Left forelimb (tissue), 1 donor: ENCODE data around the gene ASPA.
"Not testable (repeated sequence)": the region's sequence is repeated elsewhere in the genome, so short reads cannot be mapped to it uniquely, and the experiment has no call there.

Experiments
- DNase-seq: peaks from one replicate; pipeline ENCODE4 v3.0.0-alpha.2; 2018; ENCODE audit warnings: low spot score

The ASPA gene

GRCh38 chr17:3475812-3476610 lies at the start of gene ASPA:
Gene ASPA, plus strand, starts transcription at chr17:3475997. Its CDS starts 163 bp downstream, at chr17:3476160.
- DNase-seq = no peak

- DNase-seq = not testable (repeated sequence)
Measured at GRCh38 chr17:3433215-3433614, 42.6 kb upstream of the ASPA start.

- no peak for DNase-seq
Measured at GRCh38 chr17:3433741-3434140, 42.1 kb upstream of the ASPA start, which contains the start of gene OR1E2. Gene OR1E2, minus strand, starts transcription at chr17:3433841. Its CDS starts 0 bp downstream, at chr17:3433841.

DNA sequence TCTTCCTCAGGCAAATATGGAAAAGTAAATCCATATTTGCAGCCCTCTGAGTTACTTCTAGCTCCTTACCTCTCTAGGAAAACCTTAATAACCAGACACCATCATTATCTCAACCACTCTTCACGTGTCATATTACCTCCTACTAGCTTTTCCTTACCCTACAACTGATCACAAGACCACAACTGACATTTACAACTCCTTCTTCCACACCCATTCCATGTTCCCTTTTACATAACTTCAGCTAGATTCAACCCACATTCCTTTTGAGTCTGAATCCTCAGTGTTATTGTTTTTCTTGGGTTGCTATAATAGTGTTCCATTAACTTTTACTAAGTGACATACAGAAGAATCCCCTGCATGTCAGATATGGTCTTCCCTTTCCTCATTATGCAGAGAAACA lies 37.4 kb upstream of the ASPA start:
- DNase-seq = no peak

DNA sequence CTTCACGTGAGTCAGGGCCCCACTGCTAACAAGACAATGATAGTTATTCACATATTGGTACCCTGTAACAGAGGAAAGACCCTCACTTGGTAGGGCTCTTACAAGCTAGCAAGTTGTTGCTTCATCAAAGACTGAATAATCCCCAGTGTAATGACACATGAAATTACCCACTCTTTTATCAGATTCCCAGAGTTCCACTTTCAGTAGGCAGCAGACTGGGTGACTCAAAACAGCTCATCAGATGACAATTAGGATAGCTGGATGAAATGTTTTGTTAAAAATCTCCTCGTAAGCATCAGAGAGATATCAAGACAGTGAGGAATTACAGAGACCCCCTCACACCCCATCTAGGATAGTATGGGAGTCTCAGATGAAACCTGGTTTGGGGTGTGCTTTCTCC lies 35.3 kb upstream of the ASPA start:
- DNase-seq = no peak

GRCh38 chr17:3447625-3448024 lies 28.2 kb upstream of the ASPA start:
- DNase-seq = no peak

GRCh38 chr17:3448059-3448665 lies 27.6 kb upstream of the ASPA start:
- DNase-seq = no peak

- not testable (repeated sequence) for DNase-seq
Measured at GRCh38 chr17:3466355-3466754, 9.4 kb upstream of the ASPA start.

GRCh38 chr17:3469529-3469928 lies 6.3 kb upstream of the ASPA start:
- no peak for DNase-seq

DNA sequence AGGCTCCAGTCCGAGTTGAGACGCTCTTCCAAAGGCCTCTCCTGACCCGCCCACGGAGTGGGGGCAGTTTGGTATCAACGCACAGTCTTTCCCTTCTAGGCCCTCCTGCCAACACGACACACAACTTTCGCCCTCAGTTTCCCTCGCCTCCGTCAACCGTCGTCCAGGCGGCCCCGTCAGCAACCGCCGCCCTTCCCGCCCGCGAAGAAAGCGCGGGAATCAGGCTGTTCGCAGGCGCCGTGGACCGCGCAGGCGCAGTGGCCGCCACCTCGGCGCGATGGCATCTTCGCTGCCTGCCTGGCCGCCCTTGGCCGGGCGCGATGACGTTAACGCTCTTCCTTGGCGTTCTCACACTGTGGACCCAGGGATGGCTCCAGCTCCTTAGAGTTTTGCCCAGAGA lies 4.2 kb upstream of the ASPA start, which contains the start of gene SPATA22:
TSS of gene SPATA22 (minus strand) at position 221 of the 400 bp plus-strand sequence. CDS start 2,494 bp downstream, outside the sequence.
- no peak for DNase-seq

DNA sequence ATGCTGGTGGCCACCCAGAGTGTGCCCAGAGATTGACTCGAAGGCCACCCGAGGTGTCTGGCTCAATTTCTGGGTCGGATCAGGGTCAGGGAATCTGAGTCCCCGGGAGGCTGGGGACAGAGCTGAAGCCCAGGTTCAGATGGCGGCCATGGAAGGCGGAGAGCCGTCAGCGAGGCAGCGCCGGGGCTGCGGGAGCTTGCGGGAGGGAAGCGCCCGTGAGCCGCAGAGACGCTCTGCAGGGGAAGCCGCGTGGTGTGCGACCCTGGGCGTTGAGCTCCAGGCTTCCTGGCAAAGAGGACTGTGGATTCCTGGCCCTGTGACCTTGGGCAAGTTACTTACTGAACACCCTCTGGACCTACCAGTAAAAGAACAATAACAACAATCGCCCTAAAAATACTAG lies 3.7 kb upstream of the ASPA start:
- DNase-seq = no peak

DNA sequence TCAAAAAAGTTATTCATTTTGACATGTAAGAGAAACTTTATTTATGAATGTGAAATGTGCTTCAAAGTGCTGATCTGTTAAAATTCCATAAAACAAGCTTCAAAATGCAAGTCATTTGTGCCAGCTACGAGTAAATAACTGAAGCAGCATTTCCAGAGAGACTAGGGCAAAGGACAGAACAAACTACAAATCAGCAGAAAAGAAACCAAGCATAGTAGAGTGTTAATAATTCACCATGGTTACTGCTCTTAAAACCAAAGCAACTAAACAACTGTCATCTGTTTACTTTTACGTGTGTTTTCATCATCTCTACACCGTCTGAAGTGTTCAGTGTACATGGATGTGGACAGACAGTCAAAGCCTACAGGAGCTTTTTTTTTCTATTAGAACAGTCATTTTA lies 1.6 kb upstream of the ASPA start:
- no peak for DNase-seq

DNA sequence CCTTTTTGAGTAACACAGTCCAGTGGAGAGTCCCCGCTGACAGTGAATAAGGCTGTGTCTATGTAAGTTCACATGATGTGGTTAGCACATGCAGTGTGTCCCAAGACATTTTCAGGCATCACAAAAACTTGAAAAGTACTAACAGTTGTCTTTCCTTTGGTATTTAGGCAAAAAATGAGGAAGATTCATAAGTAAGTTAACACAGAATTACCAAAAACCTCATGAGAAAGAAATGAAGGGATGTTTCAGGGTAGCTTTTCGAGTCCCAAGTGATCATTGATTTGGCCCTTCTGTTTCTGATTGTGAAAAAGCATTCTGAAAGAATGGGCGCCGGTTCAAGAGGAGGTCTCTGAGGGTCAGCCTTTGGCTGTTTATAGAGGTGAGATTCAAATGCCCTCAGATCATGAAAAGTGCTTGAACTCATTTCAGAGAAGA lies 529 bp upstream of the ASPA start:
- DNase-seq = no peak

- no peak for DNase-seq
Measured at GRCh38 chr17:3479988-3480387, 4.2 kb downstream of the ASPA start.

- no peak for DNase-seq
Measured at GRCh38 chr17:3482852-3483251, 7.1 kb downstream of the ASPA start.

- DNase-seq = no peak
Measured at GRCh38 chr17:3485481-3486068, 9.8 kb downstream of the ASPA start.

DNA sequence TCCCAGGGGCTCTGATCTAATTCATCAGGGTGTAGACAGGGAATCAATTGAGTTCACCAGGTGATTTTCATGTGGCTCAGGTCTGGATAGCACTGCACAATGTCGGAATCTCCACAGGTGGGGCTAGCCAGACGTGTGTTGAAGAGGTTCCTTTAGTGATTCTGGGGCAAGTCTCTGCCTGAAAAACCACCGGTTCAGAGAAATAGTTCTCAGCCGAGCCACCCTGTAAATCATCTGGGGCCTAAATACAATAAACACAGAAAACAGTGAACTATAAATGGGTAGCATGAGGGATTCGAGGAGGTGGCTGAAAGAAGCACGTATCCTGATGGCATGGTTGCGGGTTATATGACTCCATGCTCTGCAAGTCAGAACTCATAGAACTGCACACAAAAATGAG lies 21.3 kb downstream of the ASPA start:
- no peak for DNase-seq

GRCh38 chr17:3501344-3501743 lies 25.5 kb downstream of the ASPA start:
- DNase-seq = no peak

- no peak for DNase-seq
Measured at GRCh38 chr17:3502466-3502865, 26.7 kb downstream of the ASPA start.

GRCh38 chr17:3503285-3503684 lies 27.5 kb downstream of the ASPA start:
- no peak for DNase-seq

DNA sequence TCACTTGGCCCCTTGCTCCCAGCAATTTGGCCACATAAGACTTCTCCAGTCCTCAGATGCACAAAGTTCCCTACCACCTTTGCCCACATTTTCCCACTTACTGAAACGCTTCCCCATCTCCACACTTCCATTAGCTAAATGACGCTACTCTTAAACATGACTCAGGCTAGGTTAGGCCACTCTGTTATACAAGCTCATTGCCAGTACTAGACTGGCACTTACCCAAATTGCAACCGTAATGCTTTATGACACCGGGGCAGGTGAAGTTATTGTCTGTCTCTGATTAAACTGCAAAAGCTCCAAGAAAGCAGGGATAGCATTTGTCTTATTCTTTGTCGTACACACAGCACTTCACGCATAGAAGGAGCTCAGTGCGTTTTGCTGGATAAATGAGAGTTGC lies 29.2 kb downstream of the ASPA start:
- DNase-seq = no peak

DNA sequence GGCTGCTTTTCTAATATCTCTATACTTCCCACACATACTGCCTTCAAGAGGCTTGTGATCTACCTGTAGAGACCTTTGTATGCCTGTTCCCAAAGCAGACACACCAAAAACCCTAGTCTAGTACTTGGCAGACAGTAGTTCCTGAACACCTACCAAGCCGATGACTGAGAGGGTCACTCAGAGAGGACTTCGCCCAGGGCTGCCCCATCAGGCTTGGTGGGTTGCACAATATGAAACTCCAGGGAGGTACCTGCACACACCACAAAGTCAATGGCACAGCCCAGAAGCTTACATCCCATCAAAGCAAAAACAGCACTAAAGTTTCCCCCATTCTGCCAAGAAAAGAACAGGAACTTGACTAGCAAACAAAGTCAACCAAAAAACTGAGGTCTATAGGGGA lies 30.3 kb downstream of the ASPA start:
- DNase-seq = no peak

GRCh38 chr17:3507071-3507470 lies 31.3 kb downstream of the ASPA start:
- no peak for DNase-seq
